HUDEP-2 (cell line): ENCODE measurements around the gene SHE.

ENCODE experiments used
- DNase-seq, 76 experiments: peaks; one replicate each; lab custom pipeline; 2025; ENCODE audit not compliant: unreplicated experiment in 76 of 76; lab: John Stamatoyannopoulos, UW

The SHE gene

DNA sequence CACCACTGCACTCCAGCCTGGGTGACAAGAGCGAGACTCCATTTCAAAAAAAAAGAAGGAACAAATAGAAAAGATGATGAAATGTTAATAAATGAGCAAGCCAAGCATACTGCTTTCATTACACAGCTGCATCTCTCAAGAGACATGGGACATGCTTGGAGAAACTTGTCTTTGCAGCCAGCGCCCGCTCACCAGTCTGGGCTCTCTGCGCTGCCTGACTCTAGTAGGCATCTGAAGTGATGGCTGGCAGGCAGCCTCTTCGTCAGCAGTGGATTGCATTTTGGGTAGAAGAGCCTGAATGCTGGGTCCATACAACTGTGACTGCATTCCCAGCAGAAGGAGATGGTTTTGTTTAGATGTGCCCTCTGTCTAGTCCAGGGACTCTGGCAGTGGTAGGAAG is 49.1 kb downstream of the SHE start:
- DNase-seq = no peak

DNA sequence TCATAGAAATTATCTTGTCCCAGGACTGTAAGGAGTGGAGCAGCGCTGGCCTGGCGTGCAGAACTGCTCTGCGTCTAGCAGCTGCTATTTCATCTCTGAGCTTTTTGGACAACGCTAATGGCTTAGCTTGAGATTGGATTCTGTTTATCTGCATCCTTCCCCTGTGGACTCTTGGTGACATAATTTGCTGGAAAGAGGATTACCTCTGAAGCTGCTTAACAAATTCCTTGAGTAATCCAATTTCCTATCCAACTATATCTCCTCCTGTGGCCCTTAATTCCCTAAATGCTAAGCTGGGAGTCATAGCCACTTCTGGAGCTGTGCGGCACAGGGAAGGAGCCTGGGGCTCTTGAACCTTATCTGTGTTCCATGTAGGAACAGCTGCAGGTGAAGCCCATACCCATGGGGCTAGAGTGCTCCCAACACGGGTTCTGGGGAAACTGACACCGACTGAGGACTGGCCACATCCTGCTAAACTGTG is 53.8 kb downstream of the SHE start:
- DNase-seq = no peak

DNA sequence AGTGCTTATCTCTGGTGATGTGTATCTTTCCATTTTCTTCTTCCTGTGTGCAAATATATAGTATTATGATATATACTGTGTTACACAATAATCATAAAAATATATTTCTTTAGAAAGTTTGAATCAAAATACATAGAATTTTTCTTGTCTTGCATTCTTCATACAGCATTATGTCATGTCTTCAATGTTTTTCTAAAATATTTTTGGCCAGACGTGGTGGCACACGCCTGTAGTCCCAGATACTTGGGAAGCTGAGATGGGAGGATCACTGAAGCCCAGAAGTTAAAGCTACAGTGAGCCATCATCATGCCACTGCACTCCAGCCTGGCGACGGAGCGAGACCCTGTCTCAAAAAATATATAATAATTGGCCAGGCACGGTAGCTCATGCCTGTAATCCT is 55.4 kb downstream of the SHE start:
- no peak for DNase-seq

GRCh38 chr1:154446292-154446691 is 55.9 kb downstream of the SHE start:
- no peak for DNase-seq

DNA sequence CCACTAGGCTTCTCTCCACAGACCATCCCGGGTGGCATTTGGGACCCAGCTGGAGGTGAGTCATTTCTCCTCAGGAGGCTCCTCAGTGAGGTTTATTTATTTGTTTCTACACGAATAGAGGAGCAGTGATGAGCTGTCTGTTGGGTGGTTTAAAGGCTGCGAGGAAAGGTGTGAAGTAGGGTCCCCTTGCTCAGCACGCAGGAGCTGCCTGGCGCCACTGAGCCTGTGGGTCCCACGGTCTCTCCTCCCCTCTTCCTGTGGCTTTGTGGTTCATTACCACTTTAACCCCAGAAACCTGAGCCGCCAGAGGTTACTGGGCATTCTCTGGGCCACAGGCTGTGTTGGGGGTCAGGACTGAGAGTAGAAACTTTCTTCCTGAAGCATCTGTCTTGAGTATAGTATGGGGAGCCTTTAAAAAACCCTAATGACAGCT is 57.2 kb downstream of the SHE start:
- no peak for DNase-seq

DNA sequence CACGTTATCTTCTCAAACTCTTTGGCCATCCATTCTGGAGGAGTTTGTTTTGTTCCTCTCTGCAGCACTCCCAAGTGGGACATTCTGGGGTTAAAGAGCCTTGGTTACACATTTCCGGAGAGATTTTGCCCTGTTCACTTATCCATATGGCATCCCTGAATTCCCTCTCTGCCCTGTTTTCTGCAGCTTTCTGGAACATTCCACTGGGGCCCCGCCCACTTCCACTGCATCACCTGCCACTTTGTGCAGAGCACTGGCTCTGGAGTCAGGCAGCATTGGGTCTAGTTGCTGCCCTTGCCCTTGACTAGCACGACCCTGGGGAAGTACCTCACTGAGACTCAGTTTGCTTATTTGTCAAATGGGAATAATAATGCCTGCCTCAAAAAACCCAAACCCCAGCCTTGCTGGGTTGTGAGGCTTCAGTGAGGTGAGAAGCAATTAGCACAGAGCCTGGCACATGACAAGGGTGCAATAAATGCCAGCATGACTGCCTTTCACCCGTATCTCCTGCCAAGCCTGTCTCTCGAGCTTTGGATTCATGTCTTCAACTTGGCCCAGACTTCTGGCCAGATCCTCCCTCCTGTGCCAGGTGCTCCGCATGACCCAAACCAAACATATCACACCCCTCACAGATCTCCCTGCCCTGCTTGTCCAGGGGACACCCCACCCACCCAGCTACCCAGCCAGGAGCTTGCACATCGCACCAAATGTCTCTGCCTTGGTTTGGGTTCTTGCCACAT is 58.8 kb downstream of the SHE start:
- no peak for DNase-seq

GRCh38 chr1:154442006-154442740 is 60.0 kb downstream of the SHE start:
- DNase-seq = peak in 1 of 76 experiments; percentile 8

DNA sequence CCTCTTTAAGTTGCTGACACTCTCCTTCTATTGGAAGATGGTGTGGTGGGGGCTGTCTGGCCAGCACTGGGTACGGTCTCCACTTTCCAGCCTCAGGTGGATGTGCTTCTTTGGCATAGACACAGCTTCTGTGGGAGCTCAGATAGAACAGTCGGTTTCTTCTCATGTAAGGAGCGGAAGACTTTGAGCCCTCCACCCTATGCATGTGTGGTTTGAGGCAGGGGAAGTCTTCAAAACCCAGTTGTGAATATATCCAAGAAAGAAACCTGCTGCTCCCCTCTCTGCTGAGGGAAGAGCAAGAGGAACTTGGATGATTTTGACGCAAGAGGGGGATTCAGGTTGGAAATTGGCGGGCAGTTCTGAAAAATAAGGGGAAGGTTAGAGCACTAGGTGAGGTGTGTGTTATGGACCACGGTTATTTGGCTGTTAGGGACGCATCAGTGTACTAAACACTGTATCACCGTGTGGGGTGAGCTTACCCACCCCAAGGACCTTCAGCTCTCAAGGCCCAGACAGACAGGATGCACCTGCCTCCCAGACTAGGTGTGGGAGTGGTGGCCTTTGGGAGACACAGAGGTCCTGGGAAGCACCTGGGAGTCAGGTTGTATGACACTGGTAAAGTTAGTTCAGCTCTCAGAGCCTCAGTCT is 60.8 kb downstream of the SHE start:
- no peak for DNase-seq

DNA sequence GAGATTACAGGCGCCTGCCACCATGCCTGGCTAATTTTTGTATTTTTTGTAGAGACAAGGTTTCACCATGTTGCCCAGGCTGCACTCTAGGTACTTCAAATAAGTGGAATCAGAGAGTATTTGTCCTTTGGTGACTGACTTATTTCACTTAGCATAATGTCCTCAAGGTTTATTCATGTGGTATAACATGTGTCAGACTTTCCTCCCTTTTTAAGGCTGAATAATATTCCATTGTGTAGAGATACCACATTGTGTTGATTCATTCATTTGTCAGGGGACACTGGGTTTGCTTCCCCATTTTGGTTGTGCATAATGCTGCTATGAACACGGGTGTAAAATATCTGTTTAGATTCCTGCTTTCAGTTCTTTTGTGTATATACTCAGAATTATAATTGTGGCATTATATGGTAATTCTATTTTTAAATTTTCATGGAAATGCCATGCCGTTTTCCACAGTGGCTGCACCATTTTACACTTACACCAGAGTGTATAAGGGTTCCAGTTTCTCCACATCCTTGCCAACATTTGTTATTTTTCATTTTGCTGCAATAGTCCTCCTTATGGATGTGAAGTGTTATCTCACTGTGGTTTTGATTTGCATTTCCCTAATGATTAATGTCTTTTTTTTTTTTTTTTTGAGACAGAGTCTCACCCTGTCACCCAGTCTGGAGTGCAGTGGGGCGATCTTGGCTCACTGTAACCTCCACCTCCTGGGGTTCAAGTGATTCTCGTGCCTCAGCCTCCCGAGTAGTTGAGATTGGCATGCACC is 62.0 kb downstream of the SHE start:
- no peak for DNase-seq

- DNase-seq = no peak
These were observed 65.8 kb downstream of the SHE start for GRCh38 chr1:154436433-154436832.

DNA sequence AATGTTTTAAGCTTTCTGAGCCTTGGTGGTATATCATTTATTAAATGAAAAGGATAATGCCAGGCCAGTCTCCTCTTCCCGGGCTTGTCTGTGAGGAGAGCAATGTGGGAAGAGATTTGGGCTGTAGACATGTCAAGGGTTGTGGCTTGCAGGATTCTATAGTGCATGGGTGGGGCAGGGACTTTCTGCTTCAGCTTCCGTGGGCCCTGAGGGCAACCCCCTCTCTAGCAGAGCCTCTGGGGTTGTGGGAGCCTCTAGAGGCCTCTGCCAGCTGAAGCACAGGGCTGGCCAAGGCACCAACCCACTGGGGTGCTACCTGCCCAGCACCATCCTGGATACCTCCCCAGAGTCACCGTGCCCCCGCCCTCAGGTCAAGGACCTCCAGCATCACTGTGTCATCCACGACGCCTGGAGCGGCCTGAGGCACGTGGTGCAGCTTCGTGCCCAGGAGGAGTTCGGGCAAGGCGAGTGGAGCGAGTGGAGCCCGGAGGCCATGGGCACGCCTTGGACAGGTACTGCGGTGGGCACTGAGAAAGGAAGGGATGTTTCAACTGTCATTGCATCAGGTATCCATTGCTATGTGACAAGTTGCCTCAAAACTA is 66.5 kb downstream of the SHE start:
- DNase-seq = no peak

GRCh38 chr1:154434346-154435085 is 67.7 kb downstream of the SHE start:
- DNase-seq = peak in 65 of 76 experiments; percentile 8 to 78 (median 57)

DNA sequence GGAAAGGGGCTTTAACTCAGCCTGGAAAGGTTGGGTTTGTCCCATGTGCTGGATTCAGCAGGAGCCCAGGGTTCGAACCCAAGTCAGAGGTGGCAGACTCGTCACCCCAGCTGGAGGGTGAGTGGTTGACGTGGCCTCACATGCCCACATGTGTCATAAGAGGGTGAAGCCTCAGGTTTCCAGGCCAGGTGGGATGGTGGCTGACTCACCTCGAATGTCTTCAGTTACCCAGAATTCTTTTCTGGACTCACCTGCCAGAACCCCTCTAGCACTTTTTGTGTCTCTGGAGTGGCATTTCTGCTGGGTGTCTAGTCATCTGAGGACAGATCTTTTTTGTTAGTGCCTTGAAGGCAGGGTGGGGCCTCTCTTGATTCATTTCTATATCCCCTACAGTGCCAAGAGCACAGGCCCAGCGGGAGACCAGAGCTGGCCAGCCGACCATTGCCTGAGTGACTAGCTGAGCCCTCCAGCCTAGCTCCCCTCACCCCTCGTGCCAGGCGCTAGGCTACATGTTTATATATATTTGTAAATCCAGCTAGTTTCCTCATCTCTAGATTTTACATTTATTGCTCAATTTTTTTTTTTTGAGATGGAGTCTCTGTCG is 68.9 kb downstream of the SHE start:
- no peak for DNase-seq

DNA sequence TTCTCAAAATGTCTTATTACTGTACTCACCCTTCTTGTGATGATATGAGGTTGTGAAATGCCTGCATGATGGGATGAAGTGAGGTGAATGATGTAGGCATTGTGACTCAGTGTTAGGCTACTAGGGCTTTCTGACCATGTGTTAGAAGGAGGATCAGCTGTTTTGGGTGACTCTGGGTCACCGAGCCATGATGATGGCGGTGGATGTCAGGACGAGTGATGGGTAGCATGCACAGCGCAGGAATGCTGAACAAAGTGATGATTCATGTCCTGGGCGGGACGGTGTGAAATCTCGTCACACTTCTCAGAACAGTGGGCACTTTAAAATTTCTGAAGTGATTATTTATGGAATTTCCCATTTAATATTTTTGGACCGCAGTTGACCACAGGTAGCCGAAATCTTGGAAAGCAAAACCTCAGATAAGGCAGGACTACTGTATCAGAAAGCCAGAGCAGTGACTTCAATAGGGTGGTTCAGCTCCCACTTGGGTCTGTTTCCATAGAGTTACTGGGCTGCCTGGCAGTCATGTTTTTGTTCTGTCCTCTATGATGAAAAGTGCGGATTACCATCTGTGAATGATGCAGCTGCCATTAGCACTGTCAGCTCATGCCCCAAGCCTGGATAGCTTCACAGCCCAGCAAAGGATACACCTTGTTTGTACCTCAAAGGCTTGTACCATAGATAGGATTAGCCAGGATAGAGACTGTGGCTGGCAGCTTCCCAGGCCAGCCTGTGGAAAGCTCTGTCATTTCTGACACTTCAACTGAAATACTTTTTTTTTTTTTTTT is 70.4 kb downstream of the SHE start:
- DNase-seq = peak in 1 of 76 experiments; percentile 16

- DNase-seq = peak in 56 of 76 experiments; percentile 6 to 71 (median 38)
These were observed 71.3 kb downstream of the SHE start for GRCh38 chr1:154430903-154431302.

- no peak for DNase-seq
These were observed 72.2 kb downstream of the SHE start for GRCh38 chr1:154429841-154430611.
